OCI-LY7 (cell line): ENCODE data around the gene KRTAP5-9.

Experiments
- EZH2phosphoT487 ChIP-seq: fragments of 200-600 bp; sonication (generic); IDR thresholded peaks from 2 replicates; pipeline ENCODE4 v1.6.1; 2018; ENCODE audit warnings: low read depth, borderline replicate concordance, mild to moderate bottlenecking, mixed run types, antibody characterized with exemption, low read length, moderate library complexity, mixed read lengths
- TF ChIP-seq, protein P1 (sequence below): fragments of 200-600 bp; sonication (generic); conservative IDR thresholded peaks from 2 replicates; pipeline ENCODE4 v1.5.1; 2014; ENCODE audit warnings: mild to moderate bottlenecking, antibody characterized with exemption, low read length, moderate library complexity, mixed read lengths

DNA sequence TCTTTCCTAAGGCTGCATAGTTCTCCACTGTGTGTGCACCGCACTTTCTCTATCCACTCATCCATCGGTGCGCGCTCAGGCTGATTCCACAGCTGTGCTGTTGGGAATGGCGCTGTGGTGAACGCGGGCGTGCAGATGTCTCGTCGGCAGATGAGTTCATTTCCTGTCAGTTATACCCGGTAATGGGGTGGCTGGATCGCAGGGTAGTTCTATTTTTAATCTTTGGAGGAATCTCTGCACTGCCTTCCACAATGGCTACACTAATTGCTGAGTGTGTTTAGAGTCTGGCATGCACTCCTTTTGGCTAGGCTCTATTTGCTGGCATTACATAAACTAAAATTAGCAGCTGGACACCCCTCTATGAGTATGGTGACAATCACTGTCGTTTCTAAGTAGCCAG lies 49.1 kb upstream of the KRTAP5-9 start:
- TF ChIP-seq, protein P1, sequence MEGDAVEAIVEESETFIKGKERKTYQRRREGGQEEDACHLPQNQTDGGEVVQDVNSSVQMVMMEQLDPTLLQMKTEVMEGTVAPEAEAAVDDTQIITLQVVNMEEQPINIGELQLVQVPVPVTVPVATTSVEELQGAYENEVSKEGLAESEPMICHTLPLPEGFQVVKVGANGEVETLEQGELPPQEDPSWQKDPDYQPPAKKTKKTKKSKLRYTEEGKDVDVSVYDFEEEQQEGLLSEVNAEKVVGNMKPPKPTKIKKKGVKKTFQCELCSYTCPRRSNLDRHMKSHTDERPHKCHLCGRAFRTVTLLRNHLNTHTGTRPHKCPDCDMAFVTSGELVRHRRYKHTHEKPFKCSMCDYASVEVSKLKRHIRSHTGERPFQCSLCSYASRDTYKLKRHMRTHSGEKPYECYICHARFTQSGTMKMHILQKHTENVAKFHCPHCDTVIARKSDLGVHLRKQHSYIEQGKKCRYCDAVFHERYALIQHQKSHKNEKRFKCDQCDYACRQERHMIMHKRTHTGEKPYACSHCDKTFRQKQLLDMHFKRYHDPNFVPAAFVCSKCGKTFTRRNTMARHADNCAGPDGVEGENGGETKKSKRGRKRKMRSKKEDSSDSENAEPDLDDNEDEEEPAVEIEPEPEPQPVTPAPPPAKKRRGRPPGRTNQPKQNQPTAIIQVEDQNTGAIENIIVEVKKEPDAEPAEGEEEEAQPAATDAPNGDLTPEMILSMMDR: no peak
- no peak for TF ChIP-seq EZH2phosphoT487
